ENCODE data around the gene SERTAD3. TPM values are rescaled to one million over a fixed set of nuclear protein-coding genes. Genes with fewer than 3 reads are reported as not detected.

The SERTAD3 gene
- total and polyA plus RNA-seq, 2 of the 4 experiments (the other 2 are of a cell fraction) = 20.5 to 23.3 TPM

GRCh38 chr19:40445780-40446262 lies 1.7 kb upstream of the SERTAD3 start:
- Histone ChIP-seq H2AK5ac (ENCODE audit: low read depth, low read length) (no peak overlapping the region), H2AK9ac (replicated peaks; ENCODE audit: low read depth, low read length, poor library complexity) (peak overlapping the region; percentile 86), H3K36me3 (ENCODE audit: control insufficient read depth, insufficient read depth, low read length) (peaks cover 17% of the 10 kb centered on the region), H3K9me3 (ENCODE audit: control insufficient read depth, insufficient read depth, low read length) (no peaks in the 10 kb centered on the region), H3K79me1 (ENCODE audit: low read depth in 1 of 2, low read length in 2 of 2) (peaks cover 7 to 26% of the 10 kb centered on the region in 2 experiments; a peak in 3 of 4 replicates), H3K27me3 (ENCODE audit: control insufficient read depth, insufficient read depth, low read length) (no peaks in the 10 kb centered on the region), H4K8ac (ENCODE audit: low read depth in 2 of 2, low read length in 2 of 2) (peak overlapping the region in 1 of 2 experiments; percentile 9; a peak in 1 of 4 replicates), H3K9me1 (ENCODE audit: insufficient read depth, low read length) (no peaks in the 10 kb centered on the region; the same call in 1 of the 2 replicates), H2BK20ac (ENCODE audit: low read depth, low read length) (no peak overlapping the region), H2AFZ (replicated peaks; ENCODE audit: low read length, poor library complexity) (peak overlapping the region; percentile 61), H3K4me3 (ENCODE audit: insufficient read depth, low read depth, low read length) (no peak overlapping the region), H4K91ac (ENCODE audit: insufficient read depth, low read depth, low read length) (no peak overlapping the region), H3K18ac (ENCODE audit: low read depth, low read length) (no peak overlapping the region), H2BK5ac (ENCODE audit: low read depth, low read length, poor library complexity, severe bottlenecking) (no peak overlapping the region), H2BK15ac (ENCODE audit: low read depth, low read length) (no peak overlapping the region), H3K4me2 (ENCODE audit: low read depth, low read length) (no peak overlapping the region), H3K23ac (ENCODE audit: low read depth, low read length) (no peak overlapping the region), H3K27ac (ENCODE audit: insufficient read depth, low read length) (no peak overlapping the region), H4K20me1 (ENCODE audit: insufficient read depth, low read length) (peaks cover 23% of the 10 kb centered on the region), H4K5ac (ENCODE audit: low read depth, low read length) (no peak overlapping the region), H3K56ac (ENCODE audit: extremely low read depth, insufficient read depth, low read length) (no peak overlapping the region), H3K9ac (ENCODE audit: low read depth, low read length) (no peak overlapping the region), H3K4me1 (ENCODE audit: control insufficient read depth, insufficient read depth, low read length) (peaks cover 2% of the 10 kb centered on the region), H3K14ac (replicated peaks; ENCODE audit: low read depth, low read length) (no peak overlapping the region), H3K4ac (ENCODE audit: low read depth, low read length) (no peak overlapping the region), H2BK120ac (ENCODE audit: low read depth, low read length) (no peak overlapping the region; the same call in 1 of the 2 replicates)
- ATAC-seq (ENCODE audit: low read depth) (no peak), DNase-seq (no peak)
- BruUV-seq (replicated peaks) = no TSS peak
- POLR2A ChIA-PET (ENCODE audit: unreplicated experiment) = no interaction called here
- TF ChIP-seq ELK1 (IDR thresholded peaks at IDR 0.05; ENCODE audit: borderline replicate concordance, low read depth, low read length) (no peak), RFX5 (IDR thresholded peaks at IDR 0.05; ENCODE audit: low read depth, low read length) (no peak)
- WGBS, 2 experiments (ENCODE audit: extremely low coverage in 2 of 2, insufficient read length in 1 of 2) = 95% methylated on average over 5 of the region's 9 CpGs; no CpG with 5 or more reads in 1 of the 2 experiments
- dilution Hi-C loops (cut with HindIII; ENCODE audit: low sequenced_read_pairs, unreplicated experiment) = no loop called here
- in situ Hi-C loops (cut with MboI; ENCODE audit: low sequenced_read_pairs) = no loop called here
- CTCF ChIA-PET = interaction anchor here (0.6 to 1.0 kb wide), 2 partner anchors 18 to 306 kb away, joined by 3 read pairs; no protein-coding TSS in a partner anchor
- intact Hi-C loops (cut with micrococcal nuclease) = no loop called here

Data from IMR-90 (cell line).